GM19035 (cell line): ENCODE measurements around the gene SORD.

Source experiments
- ATAC-seq: cut with Tn5 transposase; IDR thresholded peaks from one replicate; pipeline ENCODE4 v1.9.1; 2021; ENCODE audit not compliant: unreplicated experiment

SORD gene

GRCh38 chr15:45114751-45115085 is 91.7 kb downstream of the SORD start:
- no peak for ATAC-seq

- no peak for ATAC-seq
Observed at GRCh38 chr15:45115312-45115820, 92.4 kb downstream of the SORD start.

GRCh38 chr15:45116006-45116481 is 93.0 kb downstream of the SORD start:
- no peak for ATAC-seq

- no peak for ATAC-seq
Observed at GRCh38 chr15:45116482-45117307, 93.7 kb downstream of the SORD start.

GRCh38 chr15:45117308-45118130 is 94.5 kb downstream of the SORD start:
- peak; percentile 11 for ATAC-seq

GRCh38 chr15:45118131-45118588 is 95.2 kb downstream of the SORD start:
- ATAC-seq: peak; percentile 91

GRCh38 chr15:45118996-45119395 is 96.0 kb downstream of the SORD start:
- no peak for ATAC-seq

- ATAC-seq: no peak
Observed at GRCh38 chr15:45120081-45120972, 97.3 kb downstream of the SORD start.

GRCh38 chr15:45121020-45121419 is 98.0 kb downstream of the SORD start:
- ATAC-seq: no peak

- no peak for ATAC-seq
Observed at GRCh38 chr15:45121706-45122417, 98.9 kb downstream of the SORD start.

- no peak for ATAC-seq
Observed at GRCh38 chr15:45122719-45123118, 99.7 kb downstream of the SORD start.

GRCh38 chr15:45123397-45123796 is 100.4 kb downstream of the SORD start:
- no peak for ATAC-seq

GRCh38 chr15:45126535-45127158 is 103.7 kb downstream of the SORD start:
- ATAC-seq: no peak
